NB4 (cell line): ENCODE data around the gene GDF10.
A peak's percentile ranks its signal among the peaks of the same experiment; 100 is the strongest.

ENCODE experiments used
- DNase-seq: peaks from one replicate; pipeline ENCODE4 v3.0.0; 2010; ENCODE audit warnings: low read depth
- H3K4me3 ChIP-seq: one replicate; pipeline ENCODE4 v1.5.1; 2011; ENCODE audit warnings: mild to moderate bottlenecking, low read depth, low read length, moderate library complexity
- CTCF ChIP-seq: IDR thresholded peaks from one replicate; pipeline ENCODE4 v1.5.1; 2012; ENCODE audit warnings: low read depth, low read length
- MAX ChIP-seq: IDR thresholded peaks from 2 replicates; pipeline ENCODE4 v1.6.1; 2011; ENCODE audit warnings: low read depth, low read length
- MYC ChIP-seq: IDR thresholded peaks from 2 replicates; pipeline ENCODE4 v1.6.1; 2011; ENCODE audit warnings: low read depth, low read length
- POLR2A ChIP-seq: IDR thresholded peaks from 2 replicates; pipeline ENCODE4 v1.6.1; 2011; ENCODE audit warnings: mild to moderate bottlenecking; ENCODE audit not compliant: insufficient read length; ENCODE audit errors: extremely low read depth

Gene GDF10

GRCh38 chr10:47353351-47353750 lies 53.4 kb downstream of the GDF10 start:
- TF ChIP-seq CTCF (no peak), MAX (no peak), MYC (no peak), POLR2A (no peak)
- no peak for DNase-seq

GRCh38 chr10:47354165-47354564 lies 54.2 kb downstream of the GDF10 start:
- DNase-seq = peak; percentile 12
- no peak overlapping the region for H3K4me3 ChIP-seq
- TF ChIP-seq MAX (no peak), CTCF (no peak), MYC (no peak), POLR2A (no peak)

More at GRCh38 chr10:47353351-47353750, 53.4 kb downstream of the GDF10 start:
- no peak overlapping the region for H3K4me3 ChIP-seq

GRCh38 chr10:47354900-47355299 lies 54.9 kb downstream of the GDF10 start:
- H3K4me3 ChIP-seq = no peak overlapping the region
- no peak for DNase-seq
- TF ChIP-seq POLR2A = no peak
- no peak for TF ChIP-seq CTCF
- no peak for TF ChIP-seq MYC
- no peak for TF ChIP-seq MAX

- TF ChIP-seq POLR2A (no peak), MYC (no peak), CTCF (no peak)
- no peak for DNase-seq
- H3K4me3 ChIP-seq = no peak overlapping the region
Measured at GRCh38 chr10:47356708-47357107, 56.7 kb downstream of the GDF10 start.

- DNase-seq = no peak
- TF ChIP-seq POLR2A = no peak
- no peak for TF ChIP-seq MYC
- H3K4me3 ChIP-seq = no peak overlapping the region
Measured at GRCh38 chr10:47357131-47357582, 57.2 kb downstream of the GDF10 start.

- DNase-seq = no peak
- TF ChIP-seq POLR2A (no peak), MAX (no peak)
- no peak overlapping the region for H3K4me3 ChIP-seq
Measured at GRCh38 chr10:47357911-47358310, 57.9 kb downstream of the GDF10 start.

- TF ChIP-seq CTCF = no peak
- no peak for TF ChIP-seq POLR2A
- no peak overlapping the region for H3K4me3 ChIP-seq
Measured at GRCh38 chr10:47358457-47358856, 58.5 kb downstream of the GDF10 start.

More at GRCh38 chr10:47358457-47358856, 58.5 kb downstream of the GDF10 start:
- no peak for DNase-seq
